Activated CD4-positive, CD25-positive, alpha-beta regulatory T cell treated with anti-CD3 and anti-CD28 coated beads, Interleukin-2, amount 50 U/mL, for 72 hours (primary cell): ENCODE measurements around the gene POU2F1.

Experiments
- DNase-seq: peaks from one replicate; pipeline ENCODE4 v3.0.0; 2021

POU2F1 gene

GRCh38 chr1:167325151-167325550, 104.5 kb downstream of the POU2F1 start:
- DNase-seq, result no peak

GRCh38 chr1:167328306-167328815, 107.7 kb downstream of the POU2F1 start:
- DNase-seq, result no peak

DNA sequence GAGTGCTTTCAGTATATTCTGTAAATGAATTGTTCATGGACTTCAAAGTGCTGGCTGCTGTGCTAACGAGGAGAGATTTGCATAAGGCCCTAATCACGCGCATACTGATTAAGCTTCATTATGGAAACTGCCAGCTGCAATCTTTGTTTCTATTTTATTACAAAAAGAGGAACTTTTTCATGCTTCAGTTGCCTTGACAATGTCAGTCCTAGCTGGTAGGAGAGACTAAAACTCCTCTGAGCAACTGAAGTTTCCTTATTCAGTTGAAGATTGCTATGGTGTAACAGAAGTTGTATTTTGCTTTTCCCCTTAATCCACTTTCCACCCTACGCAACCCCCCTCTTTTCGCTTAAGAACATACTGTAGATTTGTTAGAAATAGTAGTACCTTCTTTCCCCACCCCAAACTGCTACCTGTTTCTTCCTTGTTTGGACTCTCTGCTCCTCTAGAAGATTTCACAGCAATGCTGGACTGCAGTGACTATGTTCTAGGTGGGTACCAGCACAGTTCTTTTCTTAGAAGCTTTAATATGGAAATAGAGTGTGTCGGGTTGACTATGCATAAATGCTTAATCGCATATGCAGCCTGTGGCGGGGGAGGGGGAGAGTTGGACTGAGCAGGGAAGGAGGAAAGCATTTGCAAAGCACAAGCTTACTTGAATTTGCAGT, 108.3 kb downstream of the POU2F1 start:
- no peak for DNase-seq

- DNase-seq, result no peak
Measured at GRCh38 chr1:167330601-167331293, 110.1 kb downstream of the POU2F1 start.

- DNase-seq, result no peak
Measured at GRCh38 chr1:167331650-167332049, 111.0 kb downstream of the POU2F1 start.

DNA sequence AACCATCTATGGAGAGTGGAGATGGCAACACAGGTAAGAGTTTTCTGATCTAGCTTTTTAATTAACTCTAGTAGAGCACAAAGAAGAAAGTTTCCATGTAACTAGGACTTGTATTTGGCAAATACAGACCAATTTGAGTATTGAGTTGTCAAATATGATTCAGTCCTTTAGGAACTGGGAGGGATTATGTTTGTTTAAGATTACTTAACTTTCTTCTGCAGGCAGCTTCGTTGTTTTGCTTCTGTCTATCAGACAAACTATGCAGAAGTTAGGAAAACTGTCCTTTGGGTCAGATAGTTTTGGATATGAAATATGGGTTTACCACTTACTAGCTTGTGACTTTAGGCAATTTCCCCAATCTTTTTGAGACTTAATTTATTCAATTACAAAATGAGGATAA, 111.8 kb downstream of the POU2F1 start:
- DNase-seq, result no peak

DNA sequence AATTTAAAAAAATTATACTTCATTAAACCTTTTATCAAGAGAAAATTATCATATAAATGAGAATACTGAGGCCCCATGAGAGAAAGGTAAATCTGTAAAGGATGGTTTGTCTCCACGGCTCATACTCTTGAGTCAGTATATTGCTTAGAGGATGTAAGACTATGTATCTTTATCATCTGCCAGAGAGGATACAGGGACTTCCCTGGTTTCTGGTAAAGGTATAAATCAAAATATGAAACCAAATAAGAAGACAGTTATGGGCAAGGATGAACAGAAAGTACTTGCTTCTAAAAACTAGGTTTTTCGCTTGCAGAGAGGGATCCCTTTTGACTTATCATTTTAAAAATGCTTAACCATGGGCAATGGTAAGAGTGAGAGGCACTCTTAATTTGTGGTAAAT, 112.4 kb downstream of the POU2F1 start:
- no peak for DNase-seq

- DNase-seq, result no peak
Measured at GRCh38 chr1:167333703-167334102, 113.0 kb downstream of the POU2F1 start.

DNA sequence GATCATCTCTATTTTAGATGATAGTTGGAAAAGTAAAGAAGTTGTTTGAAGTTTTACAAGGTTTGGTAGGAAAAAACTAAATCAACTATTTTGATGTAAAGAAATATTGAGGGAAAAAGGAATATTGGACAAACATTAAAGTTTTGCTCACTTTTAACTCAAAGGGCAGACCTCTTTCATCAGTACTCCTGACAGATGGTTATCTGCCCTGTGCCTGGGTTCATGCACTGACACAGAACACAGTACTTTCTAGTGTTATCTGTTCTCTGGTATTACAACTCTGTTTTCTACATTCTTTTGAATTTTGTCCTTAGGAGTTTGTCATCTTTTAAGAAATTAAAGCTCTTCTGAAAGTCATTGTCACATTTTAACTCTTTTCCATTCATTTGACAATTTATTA, 118.7 kb downstream of the POU2F1 start:
- no peak for DNase-seq

- DNase-seq, result no peak
Measured at GRCh38 chr1:167342846-167343245, 122.2 kb downstream of the POU2F1 start.

DNA sequence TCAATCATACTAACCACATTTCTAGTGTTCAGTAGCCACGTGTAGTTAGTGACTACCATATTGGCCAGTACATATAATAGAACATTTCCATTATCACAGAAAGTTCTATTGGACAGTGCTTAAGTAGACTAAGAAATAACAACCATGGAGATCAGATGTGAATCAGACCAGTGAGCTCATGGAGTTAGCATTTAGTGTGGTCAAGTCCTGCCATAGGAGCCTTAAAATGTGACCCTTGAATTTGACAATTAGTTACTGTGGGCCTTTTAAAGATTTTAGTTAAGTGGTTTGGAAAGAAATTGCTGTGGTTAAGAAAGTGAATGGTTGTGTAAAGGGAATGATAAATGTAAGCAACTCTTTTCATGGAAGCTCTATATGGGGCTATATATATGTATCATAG, 123.4 kb downstream of the POU2F1 start:
- no peak for DNase-seq

DNA sequence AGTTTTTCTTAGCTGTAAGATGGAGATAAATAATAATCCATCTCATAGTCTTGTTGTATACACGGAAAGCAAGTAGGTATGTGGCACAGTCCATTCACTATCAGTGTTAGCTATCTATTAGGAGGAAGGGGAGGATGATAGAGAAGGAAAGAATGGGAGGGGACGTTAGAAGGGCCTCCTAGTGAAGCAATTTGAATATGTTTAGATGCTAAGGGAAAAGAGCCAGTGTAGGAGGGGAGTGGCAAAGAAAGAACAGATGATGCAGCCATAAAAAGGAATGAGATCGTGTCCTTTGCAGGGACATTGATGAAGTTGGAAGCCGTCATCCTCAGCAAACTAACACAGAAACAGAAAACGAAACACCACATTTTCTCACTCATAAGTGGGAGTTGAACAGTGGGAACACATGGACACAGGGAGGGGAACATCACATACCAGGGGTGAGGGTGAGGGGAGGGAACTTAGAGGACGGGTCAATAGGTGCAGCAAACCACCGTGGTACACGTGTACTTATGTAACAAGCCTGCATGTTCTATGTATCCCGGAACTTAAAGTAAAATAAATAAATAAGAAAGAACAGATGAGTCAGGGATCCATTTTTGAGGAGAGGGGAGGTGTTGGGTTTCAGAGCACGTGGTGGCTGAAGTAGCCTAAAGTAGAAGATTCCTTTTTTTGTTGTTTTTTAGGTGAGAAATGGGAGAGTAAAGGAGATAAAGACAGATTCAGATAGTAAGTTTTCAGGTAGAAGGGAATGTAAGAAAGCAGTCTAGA, 124.1 kb downstream of the POU2F1 start:
- no peak for DNase-seq

DNA sequence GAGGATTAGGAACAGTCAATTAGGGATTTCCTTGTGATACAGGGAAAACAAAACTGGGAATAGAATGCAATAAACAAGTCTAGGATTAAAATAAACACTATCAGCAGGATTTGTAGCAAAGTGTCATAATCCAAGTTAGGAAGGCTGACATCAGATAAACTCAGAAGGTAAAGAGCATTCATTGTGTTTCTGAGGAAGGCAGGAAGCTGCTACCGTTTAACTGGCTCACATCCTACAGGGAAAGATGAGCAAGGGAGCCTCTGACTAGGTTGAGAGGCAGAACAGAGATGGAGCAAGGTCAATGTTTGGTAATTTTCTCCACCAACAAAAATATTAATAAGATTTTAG, 124.7 kb downstream of the POU2F1 start:
- DNase-seq, result no peak

DNA sequence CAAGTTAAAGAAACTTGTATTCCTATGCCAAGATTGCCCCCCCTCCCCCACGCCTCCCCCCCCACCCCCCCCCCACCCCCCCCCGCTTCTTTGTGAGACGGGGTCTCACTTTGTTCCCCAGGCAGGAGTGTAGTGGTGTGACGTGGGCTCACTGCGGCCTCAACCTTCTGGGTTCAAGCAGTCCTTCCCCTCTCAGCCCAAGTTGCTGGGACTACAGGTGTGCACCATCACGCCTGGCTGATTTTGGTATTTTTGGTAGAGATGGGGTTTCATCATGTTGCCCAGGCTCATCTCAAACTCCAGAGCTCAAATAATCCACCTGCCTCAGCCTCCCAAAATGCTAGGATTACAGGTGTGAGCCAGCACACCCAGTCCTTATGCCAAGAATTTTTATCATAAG, 136.6 kb downstream of the POU2F1 start:
- DNase-seq, result no peak

DNA sequence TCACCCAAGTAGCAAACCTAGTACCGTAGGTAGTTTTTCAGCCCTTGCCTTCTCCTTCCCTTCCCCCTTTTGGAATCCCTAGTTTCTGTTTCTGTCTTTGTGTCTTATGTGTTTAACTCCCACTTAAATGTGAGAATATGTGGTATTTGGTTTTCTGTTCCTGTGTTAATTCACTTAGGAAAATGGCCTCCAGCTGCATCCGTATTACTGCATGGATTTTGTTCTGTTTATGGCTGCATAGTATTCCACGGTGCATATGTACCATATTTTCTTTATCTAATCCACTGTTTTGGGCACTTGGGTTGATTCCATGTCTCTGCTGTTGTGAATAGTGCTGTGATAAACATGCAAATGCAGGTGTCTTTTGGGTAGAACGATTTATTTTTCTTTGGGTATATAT, 138.6 kb downstream of the POU2F1 start:
- DNase-seq, result no peak

DNA sequence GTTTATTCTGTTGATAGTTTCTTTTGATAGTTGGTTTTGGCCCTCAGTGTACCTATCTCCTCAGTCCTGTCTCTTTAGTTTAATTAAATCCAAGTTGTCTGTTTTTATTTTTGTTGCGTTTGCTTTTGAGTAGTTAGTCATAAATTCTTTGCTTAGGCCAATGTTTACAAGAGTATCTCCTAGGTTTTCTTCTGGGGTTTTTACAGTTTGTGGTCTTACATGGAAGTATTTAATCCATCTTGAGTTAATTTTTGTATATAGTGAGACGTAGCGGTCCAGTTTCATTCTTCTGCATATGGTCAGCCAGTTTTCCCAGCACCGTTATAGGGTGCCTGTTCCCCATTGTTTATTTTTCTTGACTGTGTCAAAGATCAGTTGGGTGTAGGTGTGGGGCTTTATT, 139.4 kb downstream of the POU2F1 start:
- no peak for DNase-seq

GRCh38 chr1:167362638-167363037, 142.0 kb downstream of the POU2F1 start:
- DNase-seq, result no peak

- DNase-seq, result no peak
Measured at GRCh38 chr1:167364826-167365225, 144.1 kb downstream of the POU2F1 start.

GRCh38 chr1:167365360-167365759, 144.7 kb downstream of the POU2F1 start:
- DNase-seq, result no peak

DNA sequence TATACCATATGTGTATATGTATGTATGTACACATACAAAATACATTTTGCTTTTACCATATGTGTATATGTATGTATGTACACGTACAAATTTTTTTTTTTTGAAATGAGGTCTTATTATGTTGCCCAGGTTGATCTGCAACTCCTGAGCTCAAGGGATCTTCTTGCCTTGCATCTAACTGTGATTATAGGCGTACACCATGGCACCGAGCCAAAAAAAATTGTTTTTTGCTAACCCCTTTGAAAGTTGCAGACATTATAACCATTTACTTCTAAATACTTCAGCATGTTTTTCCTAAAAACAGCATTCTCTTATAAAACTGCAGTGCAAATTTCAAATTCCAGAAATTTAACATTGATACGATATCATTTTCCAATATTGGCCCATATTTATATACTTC, 147.0 kb downstream of the POU2F1 start:
- DNase-seq, result no peak

DNA sequence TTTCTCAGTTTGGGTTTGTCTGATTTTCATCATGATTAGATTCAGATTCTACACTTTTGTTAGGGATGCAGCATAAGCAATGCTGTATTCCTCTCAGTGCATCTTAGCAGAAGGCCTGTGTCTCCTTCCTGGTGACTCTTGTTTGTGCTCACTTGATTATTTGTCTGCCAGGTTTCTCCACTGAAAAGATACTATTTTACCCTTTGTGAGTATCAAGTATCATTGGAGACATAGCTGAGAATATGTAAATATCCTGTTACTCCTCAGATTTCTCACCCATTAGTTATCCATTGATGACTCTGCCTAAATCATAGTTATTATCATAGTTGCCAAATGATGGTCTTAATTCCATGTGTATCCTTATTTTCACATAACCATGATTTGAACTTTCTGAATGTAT, 148.5 kb downstream of the POU2F1 start:
- DNase-seq, result no peak

DNA sequence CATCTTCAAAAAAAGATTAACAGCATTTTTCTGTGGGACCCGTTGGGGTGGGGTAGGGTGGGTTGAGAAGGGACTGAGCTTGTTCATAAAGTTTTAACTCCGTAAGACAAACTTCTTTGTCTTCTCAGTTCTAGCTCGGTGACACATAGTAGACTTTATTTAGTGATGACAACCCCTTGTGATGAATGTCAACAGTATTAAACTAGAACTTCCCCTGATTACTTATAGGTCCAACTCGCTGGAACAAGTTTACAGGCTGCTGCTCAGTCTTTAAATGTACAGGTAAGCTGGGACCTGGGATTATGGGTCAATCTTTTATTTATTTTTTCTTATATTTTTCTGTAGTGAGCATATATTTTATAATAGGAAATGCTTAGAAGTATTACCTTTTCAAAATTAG, 149.2 kb downstream of the POU2F1 start:
- no peak for DNase-seq

GRCh38 chr1:167371030-167371429, 150.3 kb downstream of the POU2F1 start:
- DNase-seq, result no peak

DNA sequence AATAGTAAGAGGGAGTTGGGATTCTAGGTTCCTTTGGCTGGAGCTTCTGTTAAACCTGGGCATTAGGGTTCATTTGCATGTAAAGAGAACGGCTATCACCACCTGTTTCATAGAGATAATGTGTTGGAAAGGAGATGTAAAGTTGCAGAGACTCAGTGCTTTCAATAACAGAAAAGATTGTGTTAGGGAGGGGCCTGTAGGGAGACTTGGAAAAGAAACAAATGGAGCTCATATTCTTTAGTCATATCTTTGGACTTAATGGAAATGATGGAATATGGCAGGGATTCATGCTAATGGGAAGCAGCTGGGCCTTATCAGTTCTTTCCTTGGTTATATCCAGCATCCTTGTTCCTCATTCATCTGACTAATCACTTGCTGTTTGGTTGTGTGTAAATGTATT, 152.7 kb downstream of the POU2F1 start:
- no peak for DNase-seq
